ENCODE measurements around the gene AIM2. TPM values are rescaled to one million over a fixed set of nuclear protein-coding genes. Genes with fewer than 3 reads are reported as not detected.

The AIM2 gene
- total RNA-seq, 1 donor from 2014 or later = not detected

GRCh38 chr1:159088546-159089183 lies 12.1 kb upstream of the AIM2 start:
- H3K27me3 ChIP-seq = no peaks in the 10 kb centered on the region
- H3K4me3 ChIP-seq = no peak overlapping the region
- H3K27ac ChIP-seq = no peak overlapping the region
- intact Hi-C loops (cut with DNase I) = no loop called here
- no peaks in the 10 kb centered on the region for H3K9me3 ChIP-seq
- no peak for DNase-seq (ENCODE audit: extremely low spot score in 2 of 2)
- TF ChIP-seq POLR2AphosphoS5 (IDR thresholded peaks at IDR 0.05; ENCODE audit: insufficient read depth in 1 of 2, low read depth in 1 of 2) (no peak), POLR2A (IDR thresholded peaks at IDR 0.05) (no peak), CTCF (IDR thresholded peaks at IDR 0.05) (no peak)
- no peaks in the 10 kb centered on the region for H3K36me3 ChIP-seq
- no peaks in the 10 kb centered on the region for H3K4me1 ChIP-seq

- H3K9me3 ChIP-seq = no peaks in the 10 kb centered on the region
- no peaks in the 10 kb centered on the region for H3K36me3 ChIP-seq
- no peaks in the 10 kb centered on the region for H3K27me3 ChIP-seq
- DNase-seq (ENCODE audit: extremely low spot score in 2 of 2) = no peak
- TF ChIP-seq CTCF (IDR thresholded peaks at IDR 0.05) (no peak), POLR2AphosphoS5 (IDR thresholded peaks at IDR 0.05; ENCODE audit: insufficient read depth in 1 of 2, low read depth in 1 of 2) (no peak)
- no peak overlapping the region for H3K4me3 ChIP-seq
- intact Hi-C loops (cut with DNase I) = no loop called here
- no peaks in the 10 kb centered on the region for H3K4me1 ChIP-seq
- no peak overlapping the region for H3K27ac ChIP-seq
These were observed 11.5 kb upstream of the AIM2 start for GRCh38 chr1:159088050-159088449.

GRCh38 chr1:159084867-159085266 lies 8.3 kb upstream of the AIM2 start:
- Histone ChIP-seq H3K4me3 (no peak overlapping the region), H3K36me3 (no peaks in the 10 kb centered on the region), H3K4me1 (peaks cover 8% of the 10 kb centered on the region), H3K27ac (no peak overlapping the region), H3K9me3 (no peaks in the 10 kb centered on the region), H3K27me3 (no peaks in the 10 kb centered on the region)
- TF ChIP-seq CTCF (IDR thresholded peaks at IDR 0.05) = no peak
- no peak for DNase-seq (ENCODE audit: extremely low spot score in 2 of 2)
- intact Hi-C loops (cut with DNase I) = no loop called here

- DNase-seq (ENCODE audit: extremely low spot score in 2 of 2) = no peak
- H3K4me3 ChIP-seq = no peak overlapping the region
- no peaks in the 10 kb centered on the region for H3K27me3 ChIP-seq
- H3K4me1 ChIP-seq = peaks cover 8% of the 10 kb centered on the region
- H3K9me3 ChIP-seq = no peaks in the 10 kb centered on the region
- no peak overlapping the region for H3K27ac ChIP-seq
- H3K36me3 ChIP-seq = no peaks in the 10 kb centered on the region
- intact Hi-C loops (cut with DNase I) = no loop called here
- TF ChIP-seq CTCF (IDR thresholded peaks at IDR 0.05) = no peak
These were observed 7.6 kb upstream of the AIM2 start for GRCh38 chr1:159084152-159084551.

GRCh38 chr1:159083013-159083412 lies 6.4 kb upstream of the AIM2 start:
- intact Hi-C loops (cut with DNase I) = no loop called here
- Histone ChIP-seq H3K27me3 (no peaks in the 10 kb centered on the region), H3K4me1 (peaks cover 8% of the 10 kb centered on the region), H3K4me3 (no peak overlapping the region), H3K9me3 (no peaks in the 10 kb centered on the region), H3K36me3 (no peaks in the 10 kb centered on the region), H3K27ac (no peak overlapping the region)
- no peak for DNase-seq (ENCODE audit: extremely low spot score in 2 of 2)
- no peak for TF ChIP-seq CTCF (IDR thresholded peaks at IDR 0.05)
- TF ChIP-seq POLR2AphosphoS5 (IDR thresholded peaks at IDR 0.05; ENCODE audit: insufficient read depth in 1 of 2, low read depth in 1 of 2) = no peak
- TF ChIP-seq POLR2A (IDR thresholded peaks at IDR 0.05) = no peak

Data from vagina (tissue), 2 donors.